ENCODE results near the gene PLCG1. TPM values are rescaled to one million over a fixed set of nuclear protein-coding genes. Genes with fewer than 3 reads are reported as not detected.

Gene PLCG1
- total and polyA plus RNA-seq, 2 of the 8 experiments (the other 6 are each of a cell fraction or from before 2014, with no cell fraction given) = 103 to 154 TPM

GRCh38 chr20:41204304-41205265 lies 67.2 kb downstream of the PLCG1 start:
- no peak overlapping the region for H4K5ac ChIP-seq (ENCODE audit: insufficient read length, low read depth, low read length)
- 90% methylated on average over 8 of the region's 8 CpGs; no CpG with 5 or more reads in 1 of the 2 experiments for WGBS, 2 experiments (ENCODE audit: extremely low coverage in 1 of 2, insufficient coverage in 1 of 2, insufficient read length in 1 of 2, insufficient replicate concordance in 2 of 2, low coverage in 1 of 2, low lambda C conversion rate in 2 of 2, missing lambda C conversion rate in 1 of 2)
- H3K79me1 ChIP-seq (ENCODE audit: low read depth, low read length) = no peaks in the 10 kb centered on the region
- no peak overlapping the region for H2BK15ac ChIP-seq (ENCODE audit: low read length)
- H3K18ac ChIP-seq (ENCODE audit: extremely low read depth, low read length) = no peak overlapping the region
- no peak overlapping the region for H4K91ac ChIP-seq (replicated peaks; ENCODE audit: insufficient read length, low read length)
- no peak overlapping the region for H2BK5ac ChIP-seq (ENCODE audit: low read depth, low read length)
- no peak overlapping the region for H2AFZ ChIP-seq (ENCODE audit: low read length)
- no peak overlapping the region for H2BK120ac ChIP-seq (replicated peaks; ENCODE audit: low read depth, low read length)
- H3K9ac ChIP-seq (replicated peaks in 1 of 4; ENCODE audit: extremely low read depth in 1 of 4, low read depth in 3 of 4, low read length in 3 of 4) = no peak overlapping the region
- H2BK12ac ChIP-seq (ENCODE audit: low read depth, low read length) = no peak overlapping the region
- H3K79me2 ChIP-seq (ENCODE audit: control insufficient read depth in 1 of 2, insufficient read depth in 2 of 2, low read length in 2 of 2) = no peaks in the 10 kb centered on the region
- ChIA-PET CTCF (ENCODE audit: partially characterized antibody) (interaction anchor here (0.6 to 1.1 kb wide), 3 partner anchors 10 to 32 kb away, joined by 3 read pairs; no protein-coding TSS in a partner anchor), POLR2A (ENCODE audit: partially characterized antibody) (no interaction called here)
- H3K23ac ChIP-seq (ENCODE audit: insufficient read length) = no peak overlapping the region
- FAIRE-seq (no peak), DNase-seq (ENCODE audit: low read depth in 1 of 2, low spot score in 2 of 2) (no peak)
- H4K20me1 ChIP-seq (replicated peaks in 1 of 2; ENCODE audit: control insufficient read depth in 1 of 2, insufficient read depth in 2 of 2, low read length in 2 of 2) = no peaks in the 10 kb centered on the region
- H3K4me2 ChIP-seq (ENCODE audit: insufficient read depth in 1 of 2, low read depth in 2 of 2, low read length in 2 of 2) = no peak overlapping the region
- no peak overlapping the region for H3K4me3 ChIP-seq (ENCODE audit: extremely low read depth in 1 of 4, insufficient read depth in 2 of 4, low read depth in 3 of 4, low read length in 4 of 4)
- no peaks in the 10 kb centered on the region for H3K9me3 ChIP-seq (ENCODE audit: insufficient read depth in 2 of 2, low read depth in 1 of 2, low read length in 1 of 2)
- H2BK20ac ChIP-seq (ENCODE audit: low read length) = no peak overlapping the region
- H3K4ac ChIP-seq (replicated peaks; ENCODE audit: insufficient read length, low read depth, low read length) = no peak overlapping the region
- H3K23me2 ChIP-seq (ENCODE audit: low read depth, low read length) = no peaks in the 10 kb centered on the region
- H3K27ac ChIP-seq (ENCODE audit: low read depth, low read length) = no peak overlapping the region
- H3K36me3 ChIP-seq (ENCODE audit: control insufficient read depth in 2 of 4, insufficient read depth in 4 of 4, low read length in 3 of 4) = no peaks in the 10 kb centered on the region
- H2AK5ac ChIP-seq (ENCODE audit: low read depth, low read length) = no peak overlapping the region
- H4K8ac ChIP-seq (ENCODE audit: extremely low read depth, insufficient read depth, low read length) = 0 out of 2 replicates have a peak overlapping the region, but pooled peaks have one; percentile 51
- H3K4me1 ChIP-seq (replicated peaks in 1 of 4; ENCODE audit: control insufficient read depth in 3 of 4, insufficient read depth in 4 of 4, low read length in 3 of 4) = no peaks in the 10 kb centered on the region
- peak overlapping the region; percentile 46 for H3K56ac ChIP-seq (replicated peaks; ENCODE audit: insufficient read length, low read depth, low read length)
- no peak overlapping the region for H3K14ac ChIP-seq (ENCODE audit: insufficient read length)
- H3K27me3 ChIP-seq (replicated peaks in 1 of 4; ENCODE audit: control insufficient read depth in 3 of 4, extremely low read depth in 1 of 4, insufficient read depth in 3 of 4, low read length in 3 of 4) = no peaks in the 10 kb centered on the region
- TF ChIP-seq CHD1 (IDR thresholded peaks at IDR 0.05; ENCODE audit: low read depth, low read length) = no peak
- no peak for TF ChIP-seq SP1 (IDR thresholded peaks at IDR 0.05; ENCODE audit: low read depth, low read length)
- TF ChIP-seq EP300 (IDR thresholded peaks at IDR 0.05; ENCODE audit: borderline replicate concordance in 1 of 2, low read depth in 2 of 2, low read length in 2 of 2) = no peak
- no peak for TF ChIP-seq PHF8 (conservative IDR thresholded peaks at IDR 0.05; ENCODE audit: low read depth, low read length)
- no peak for TF ChIP-seq MAFK (IDR thresholded peaks at IDR 0.05; ENCODE audit: low read depth, low read length)
- no peak for TF ChIP-seq GABPA (IDR thresholded peaks at IDR 0.05; ENCODE audit: borderline replicate concordance, insufficient read depth, low read length)
- TF ChIP-seq SRF (IDR thresholded peaks at IDR 0.05; ENCODE audit: low read depth, low read length) = no peak
- no peak for TF ChIP-seq SUZ12 (IDR thresholded peaks at IDR 0.05; ENCODE audit: low read length)
- TF ChIP-seq ZNF274 (IDR thresholded peaks at IDR 0.05; ENCODE audit: borderline replicate concordance, extremely low read depth, low read length) = no peak
- TF ChIP-seq ATF2 (IDR thresholded peaks at IDR 0.05; ENCODE audit: low read length) = no peak
